ENCODE measurements around the gene HPCAL4.

HPCAL4 gene

DNA sequence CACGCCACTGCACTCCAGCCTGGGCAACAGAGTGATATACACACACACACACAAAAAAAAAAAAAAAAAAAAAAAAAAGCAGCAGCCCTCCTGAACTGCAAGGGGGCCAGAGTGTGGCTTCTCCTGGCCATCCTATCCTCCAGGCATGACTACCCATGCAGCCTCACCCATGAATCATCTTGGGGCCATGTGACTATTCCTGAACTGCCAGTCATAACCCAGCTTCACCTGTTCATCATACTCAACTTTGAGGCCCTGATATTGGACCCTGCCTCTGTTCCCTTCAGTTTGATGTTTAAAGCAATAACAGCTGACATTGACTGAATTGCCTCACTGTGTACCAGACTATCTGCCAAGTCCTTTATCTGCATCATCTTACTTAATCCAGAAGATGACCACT, 2.8 kb upstream of the HPCAL4 start:
- H3K4me3 ChIP-seq (ENCODE audit: low read length), result no peak overlapping the region
- TF ChIP-seq, protein P1, sequence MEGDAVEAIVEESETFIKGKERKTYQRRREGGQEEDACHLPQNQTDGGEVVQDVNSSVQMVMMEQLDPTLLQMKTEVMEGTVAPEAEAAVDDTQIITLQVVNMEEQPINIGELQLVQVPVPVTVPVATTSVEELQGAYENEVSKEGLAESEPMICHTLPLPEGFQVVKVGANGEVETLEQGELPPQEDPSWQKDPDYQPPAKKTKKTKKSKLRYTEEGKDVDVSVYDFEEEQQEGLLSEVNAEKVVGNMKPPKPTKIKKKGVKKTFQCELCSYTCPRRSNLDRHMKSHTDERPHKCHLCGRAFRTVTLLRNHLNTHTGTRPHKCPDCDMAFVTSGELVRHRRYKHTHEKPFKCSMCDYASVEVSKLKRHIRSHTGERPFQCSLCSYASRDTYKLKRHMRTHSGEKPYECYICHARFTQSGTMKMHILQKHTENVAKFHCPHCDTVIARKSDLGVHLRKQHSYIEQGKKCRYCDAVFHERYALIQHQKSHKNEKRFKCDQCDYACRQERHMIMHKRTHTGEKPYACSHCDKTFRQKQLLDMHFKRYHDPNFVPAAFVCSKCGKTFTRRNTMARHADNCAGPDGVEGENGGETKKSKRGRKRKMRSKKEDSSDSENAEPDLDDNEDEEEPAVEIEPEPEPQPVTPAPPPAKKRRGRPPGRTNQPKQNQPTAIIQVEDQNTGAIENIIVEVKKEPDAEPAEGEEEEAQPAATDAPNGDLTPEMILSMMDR (conservative IDR thresholded peaks at IDR 0.05; ENCODE audit: low read length), result no peak
- no peak for DNase-seq (ENCODE audit: low read depth)

DNA sequence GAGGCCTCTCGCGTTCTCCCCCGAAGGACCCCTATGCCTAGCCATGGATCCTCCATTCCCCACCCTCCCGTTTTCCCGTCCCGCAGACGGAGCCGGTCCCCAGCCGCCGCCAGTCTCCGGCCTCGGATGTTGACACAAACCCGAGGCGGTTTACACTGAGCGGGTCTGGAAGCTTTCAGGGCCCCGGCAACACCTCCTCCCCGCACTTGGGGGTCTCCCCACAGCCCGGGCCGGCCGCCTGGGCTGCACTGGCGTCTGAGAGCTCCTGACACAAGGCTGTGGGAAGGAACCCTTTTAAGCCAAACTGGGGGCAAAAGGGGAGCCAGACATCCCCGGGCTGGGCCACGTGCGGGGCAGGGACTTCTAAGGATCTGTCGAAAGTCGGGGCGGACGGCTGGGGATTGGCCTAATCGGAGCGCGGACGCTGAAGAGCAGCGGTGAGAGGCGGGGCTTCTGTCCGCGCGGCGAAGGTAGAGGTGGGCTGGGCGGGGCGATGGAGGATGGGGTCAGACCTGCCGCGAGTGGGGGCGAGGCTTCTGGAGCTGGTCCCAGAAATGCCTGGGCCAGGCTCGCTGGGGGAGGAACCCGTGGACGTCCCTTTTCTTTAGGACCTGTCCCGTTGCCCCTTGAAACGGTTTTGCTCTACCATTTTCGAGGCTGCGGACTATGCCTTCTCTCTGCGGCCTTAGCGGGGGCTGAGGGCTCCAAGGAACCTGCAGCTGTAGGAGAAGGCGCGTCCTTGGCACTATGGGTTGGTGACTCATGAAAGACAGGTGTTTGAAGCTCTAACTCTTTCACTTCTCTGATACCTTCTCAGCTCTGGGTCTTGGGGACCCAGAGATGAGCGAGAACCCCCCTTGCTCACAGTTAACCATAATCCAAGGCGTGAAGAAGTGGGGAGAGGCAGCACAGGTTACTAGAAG, 1.2 kb upstream of the HPCAL4 start:
- TF ChIP-seq, protein P1 (conservative IDR thresholded peaks at IDR 0.05; ENCODE audit: low read length), result no peak
- DNase-seq (ENCODE audit: low read depth), result no peak
- H3K4me3 ChIP-seq (ENCODE audit: low read length), result no peak overlapping the region

DNA sequence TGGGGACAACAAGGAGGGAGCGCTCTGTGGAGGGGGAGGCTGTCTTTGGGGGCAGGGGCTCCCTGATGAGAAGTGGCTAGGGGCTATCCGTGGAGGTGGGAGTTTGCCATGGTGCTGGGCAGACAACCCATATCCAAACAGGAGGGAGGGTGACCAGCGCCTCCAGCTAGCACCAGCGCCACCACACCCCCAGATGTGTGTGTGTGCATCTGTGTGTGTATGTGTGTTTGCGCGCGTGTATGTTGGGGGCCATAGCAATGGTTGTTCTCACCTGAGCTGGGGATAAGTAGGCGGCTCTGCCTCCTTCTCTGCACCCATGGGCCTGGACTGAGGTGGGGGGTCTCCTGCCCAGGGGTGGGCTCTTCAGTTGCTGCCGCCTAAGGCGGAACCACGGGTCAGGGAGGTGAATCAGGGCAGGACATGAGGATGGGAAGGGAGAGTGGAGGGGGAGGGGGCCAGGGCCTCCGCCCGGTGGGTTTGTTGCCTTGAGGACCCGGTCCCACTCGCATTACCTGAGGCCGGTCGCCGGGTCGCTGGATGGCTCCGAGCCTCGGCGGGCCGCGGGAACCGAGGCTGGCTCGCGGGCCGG, 345 bp downstream of the HPCAL4 start:
- no peak for DNase-seq (ENCODE audit: low read depth)
- TF ChIP-seq, protein P1 (conservative IDR thresholded peaks at IDR 0.05; ENCODE audit: low read length), result no peak
- H3K4me3 ChIP-seq (ENCODE audit: low read length), result no peak overlapping the region

DNA sequence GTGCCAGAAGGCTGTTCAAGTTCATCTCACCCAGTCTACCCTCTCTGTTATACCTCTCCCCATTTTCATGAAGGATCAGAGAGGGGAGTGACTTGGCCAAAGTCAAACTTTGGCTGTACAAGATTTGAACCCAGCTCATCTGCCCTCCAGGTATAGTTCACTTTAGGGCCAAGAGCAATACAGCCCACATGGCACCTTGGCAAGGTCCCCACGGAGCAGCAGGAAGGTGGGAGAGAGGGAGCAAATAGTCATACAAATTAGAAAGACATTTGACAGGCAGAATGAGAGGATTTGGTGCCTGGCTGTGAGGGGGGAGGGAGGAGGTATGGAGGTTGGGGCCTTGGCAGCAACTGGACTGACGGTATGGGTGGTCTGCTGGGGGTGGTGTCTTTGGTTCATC, 1.0 kb downstream of the HPCAL4 start:
- no peak for DNase-seq (ENCODE audit: low read depth)
- H3K4me3 ChIP-seq (ENCODE audit: low read length), result no peak overlapping the region
- TF ChIP-seq, protein P1 (conservative IDR thresholded peaks at IDR 0.05; ENCODE audit: low read length), result no peak

DNA sequence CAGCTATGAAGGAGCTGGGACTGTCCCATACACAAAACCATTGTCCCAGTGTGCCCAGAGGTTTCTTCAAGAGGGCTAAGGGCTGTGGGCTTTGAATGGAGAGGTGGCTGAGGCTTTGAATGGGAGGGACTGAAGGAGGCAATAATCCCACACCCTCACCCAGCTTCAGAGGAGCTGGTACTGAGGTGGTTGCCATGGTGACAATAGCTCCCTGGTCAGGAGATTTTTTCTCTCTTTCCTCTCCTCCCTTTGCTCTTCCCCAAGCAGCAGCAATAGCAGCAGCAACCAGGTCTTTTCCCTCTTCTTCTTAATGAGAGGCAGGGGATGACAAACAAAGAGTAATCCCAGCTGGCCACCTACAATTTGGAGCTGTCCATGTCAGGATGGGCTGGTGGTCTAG, 1.6 kb downstream of the HPCAL4 start:
- TF ChIP-seq, protein P1 (conservative IDR thresholded peaks at IDR 0.05; ENCODE audit: low read length), result no peak
- H3K4me3 ChIP-seq (ENCODE audit: low read length), result no peak overlapping the region
- DNase-seq (ENCODE audit: low read depth), result no peak

DNA sequence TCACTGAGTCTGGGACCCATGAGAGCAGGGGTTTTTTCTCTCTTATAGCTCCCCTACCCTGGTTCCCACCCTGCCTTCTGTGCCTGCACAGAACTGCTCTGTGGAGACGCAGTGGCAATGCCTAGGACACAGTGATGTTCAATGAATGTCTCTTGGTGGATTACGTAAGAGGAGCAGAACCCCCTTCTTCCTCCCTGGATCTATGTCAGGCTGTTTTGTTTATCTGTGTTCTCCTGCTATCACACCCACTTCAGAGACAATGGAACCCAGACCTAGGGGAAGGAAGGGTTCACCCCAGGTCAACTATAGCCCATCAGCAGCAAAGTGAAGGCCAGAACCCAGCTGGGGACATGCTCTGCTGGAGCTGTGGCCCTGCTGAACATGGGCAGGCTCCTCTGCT, 2.0 kb downstream of the HPCAL4 start:
- no peak for DNase-seq (ENCODE audit: low read depth)
- TF ChIP-seq, protein P1 (conservative IDR thresholded peaks at IDR 0.05; ENCODE audit: low read length), result no peak
- H3K4me3 ChIP-seq (ENCODE audit: low read length), result no peak overlapping the region

DNA sequence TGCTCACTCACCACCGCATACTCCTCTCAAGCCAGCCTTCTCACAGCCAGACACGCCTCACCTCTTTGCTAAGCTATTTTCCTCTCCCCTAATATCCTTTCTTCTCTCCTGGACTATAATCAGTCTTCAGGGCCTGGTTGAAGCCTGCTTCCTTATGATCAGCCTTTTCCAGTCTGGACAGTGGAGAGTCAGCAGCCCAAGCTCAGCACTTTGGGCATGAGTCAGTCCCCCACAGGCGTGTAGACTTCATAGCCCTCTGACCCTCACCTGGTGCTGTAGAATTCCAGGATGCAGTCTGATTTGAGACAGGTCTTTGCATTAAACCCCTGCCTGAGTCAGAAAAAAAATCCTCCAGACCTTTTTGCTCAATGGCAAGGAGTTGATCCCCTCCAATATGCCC, 2.5 kb downstream of the HPCAL4 start:
- TF ChIP-seq, protein P1 (conservative IDR thresholded peaks at IDR 0.05; ENCODE audit: low read length), result no peak
- H3K4me3 ChIP-seq (ENCODE audit: low read length), result no peak overlapping the region
- DNase-seq (ENCODE audit: low read depth), result no peak

Measured in AG10803 (cell line).